DND-41 (cell line): ENCODE data around the gene STRADA.

Source experiments
- ATAC-seq: fragments of 200-7000 bp; cut with Tn5 transposase; 3 replicates; pipeline ENCODE4 v1.9.1; 2021; ENCODE audit warnings: low read depth; ENCODE audit not compliant: insufficient read depth
- DNase-seq: peaks from one replicate; pipeline ENCODE4 v3.0.0-alpha.2; 2020
- H2AFZ ChIP-seq: 2 replicates; pipeline ENCODE4 v1.6.0; 2012; ENCODE audit warnings: low read depth, low read length
- H3K27ac ChIP-seq: 2 replicates; pipeline ENCODE4 v1.5.1; 2012; ENCODE audit warnings: low read length, inconsistent platforms
- H3K27me3 ChIP-seq: fragments of 200-600 bp; sonication (generic); 2 replicates; pipeline ENCODE4 v1.6.0; 2012; ENCODE audit warnings: low read length, mild to moderate bottlenecking, inconsistent platforms; ENCODE audit not compliant: insufficient read depth, poor library complexity
- H3K36me3 ChIP-seq: 2 replicates; pipeline ENCODE4 v1.5.1; 2012; ENCODE audit warnings: low read length, inconsistent platforms; ENCODE audit not compliant: insufficient read depth
- H3K4me1 ChIP-seq: 2 replicates; pipeline ENCODE4 v1.5.1; 2012; ENCODE audit warnings: mild to moderate bottlenecking, low read length; ENCODE audit not compliant: insufficient read depth
- H3K4me2 ChIP-seq: 2 replicates; pipeline ENCODE4 v1.6.0; 2012; ENCODE audit warnings: mild to moderate bottlenecking, moderate library complexity, low read length, inconsistent platforms; ENCODE audit not compliant: insufficient read depth
- H3K4me3 ChIP-seq, 2 experiments: fragments of 200-600 bp in 1 of 2; shearing (Covaris generic) in 1 of 2; 2 replicates each; pipeline ENCODE4 v1.5.1; 2012 to 2016; ENCODE audit warnings: inconsistent platforms in 2 of 2, low read length in 2 of 2, mild to moderate bottlenecking in 2 of 2, low read depth in 1 of 2, moderate library complexity in 1 of 2
- H3K79me2 ChIP-seq: 2 replicates; pipeline ENCODE4 v1.6.0; 2012; ENCODE audit warnings: low read length, inconsistent platforms; ENCODE audit not compliant: insufficient read depth
- H3K9ac ChIP-seq: 2 replicates; pipeline ENCODE4 v1.6.0; 2012; ENCODE audit warnings: low read depth, mild to moderate bottlenecking, inconsistent platforms, low read length, moderate library complexity
- H3K9me3 ChIP-seq: 2 replicates; pipeline ENCODE4 v1.5.1; 2012; ENCODE audit warnings: low read length, moderate library complexity, mild to moderate bottlenecking, inconsistent platforms; ENCODE audit not compliant: insufficient read depth, severe bottlenecking
- H4K20me1 ChIP-seq: 2 replicates; pipeline ENCODE4 v1.6.0; 2012; ENCODE audit warnings: low read length; ENCODE audit not compliant: insufficient read depth
- CTCF ChIP-seq: IDR thresholded peaks from 2 replicates; pipeline ENCODE4 v1.5.1; 2012; ENCODE audit warnings: borderline replicate concordance, low read length, moderate library complexity, mild to moderate bottlenecking; ENCODE audit not compliant: poor library complexity, severe bottlenecking; ENCODE audit errors: extremely low read depth
- EZH2 ChIP-seq: IDR thresholded peaks from 3 replicates; pipeline ENCODE4 v1.6.1; 2012; ENCODE audit warnings: borderline replicate concordance, low read depth, mild to moderate bottlenecking, moderate library complexity, low read length, inconsistent platforms; ENCODE audit not compliant: severe bottlenecking

Gene STRADA

DNA sequence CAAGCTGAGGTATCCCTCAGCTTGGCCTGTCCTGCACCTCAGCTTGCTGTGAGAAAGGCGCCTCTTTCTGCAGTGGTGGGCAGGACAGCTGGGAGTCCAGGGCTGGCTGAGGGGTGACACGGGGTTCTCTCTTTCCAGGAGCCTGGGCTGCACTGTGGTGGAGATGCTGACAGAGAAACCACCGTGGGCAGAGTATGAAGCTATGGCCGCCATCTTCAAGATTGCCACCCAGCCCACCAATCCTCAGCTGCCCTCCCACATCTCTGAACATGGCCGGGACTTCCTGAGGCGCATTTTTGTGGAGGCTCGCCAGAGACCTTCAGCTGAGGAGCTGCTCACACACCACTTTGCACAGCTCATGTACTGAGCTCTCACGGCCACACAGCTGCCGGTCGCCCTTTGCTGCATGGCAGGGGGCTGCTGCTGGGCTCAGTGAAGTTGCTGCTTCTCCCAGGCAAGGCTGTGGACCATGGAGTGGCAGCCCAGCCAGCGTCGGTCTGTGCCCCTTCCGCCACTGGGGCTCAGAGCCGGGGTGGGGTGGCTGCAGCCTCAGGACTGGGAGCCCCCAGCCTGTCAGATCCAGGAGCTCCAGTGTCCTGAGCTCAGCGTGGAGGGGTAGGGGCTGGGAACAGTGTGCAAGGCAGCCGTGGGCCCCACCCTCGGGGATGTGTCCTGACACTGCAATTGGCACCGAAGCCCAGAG is 48.0 kb downstream of the STRADA start:
- Histone ChIP-seq H2AFZ (no peak overlapping the region), H3K27ac (no peak overlapping the region), H3K27me3 (no peaks in the 10 kb centered on the region), H4K20me1 (peaks cover 26% of the 10 kb centered on the region), H3K9me3 (no peaks in the 10 kb centered on the region), H3K4me1 (peaks cover 13% of the 10 kb centered on the region), H3K36me3 (peaks cover 95% of the 10 kb centered on the region), H3K79me2 (peaks cover 6% of the 10 kb centered on the region), H3K9ac (no peak overlapping the region), H3K4me3 (no peak overlapping the region), H3K4me2 (no peak overlapping the region)
- DNase-seq (no peak), ATAC-seq (no peak)
- TF ChIP-seq CTCF, result no peak
- no peak for TF ChIP-seq EZH2

DNA sequence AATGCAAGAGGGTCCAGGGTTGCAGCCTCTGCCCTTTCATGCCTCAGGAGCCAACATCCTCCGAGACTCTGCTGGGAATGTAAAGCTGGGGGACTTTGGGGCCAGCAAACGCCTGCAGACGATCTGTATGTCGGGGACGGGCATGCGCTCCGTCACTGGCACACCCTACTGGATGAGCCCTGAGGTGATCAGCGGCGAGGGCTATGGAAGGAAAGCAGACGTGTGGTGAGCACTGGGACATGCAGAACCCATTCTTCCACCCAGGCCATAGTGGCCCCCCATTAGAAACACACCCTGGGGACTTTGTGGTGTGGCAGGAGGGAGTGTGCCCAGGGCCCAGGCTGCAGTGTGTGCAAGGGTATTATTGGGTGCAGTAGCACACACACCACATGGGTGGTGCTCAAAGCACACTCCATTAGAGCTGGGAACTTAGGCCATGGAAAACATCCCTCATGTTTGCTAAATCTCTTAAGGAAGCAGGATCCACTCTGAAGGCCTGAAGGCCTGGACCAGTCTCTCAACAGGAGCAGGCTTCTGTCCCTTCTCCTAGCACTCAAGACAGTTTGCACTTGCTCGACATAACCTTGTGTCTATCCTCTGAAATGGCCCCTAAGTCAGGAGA is 49.3 kb downstream of the STRADA start:
- DNase-seq (no peak), ATAC-seq (no peak)
- Histone ChIP-seq H3K36me3 (peaks cover 89% of the 10 kb centered on the region), H3K4me2 (no peak overlapping the region), H2AFZ (no peak overlapping the region), H3K9me3 (no peaks in the 10 kb centered on the region), H3K27ac (no peak overlapping the region), H3K4me3 (no peak overlapping the region), H3K27me3 (no peaks in the 10 kb centered on the region), H3K4me1 (0 out of 2 replicates have a peak, but pooled peaks cover 1% of the 10 kb centered on the region), H4K20me1 (peaks cover 14% of the 10 kb centered on the region), H3K9ac (no peak overlapping the region), H3K79me2 (no peaks in the 10 kb centered on the region)
- peak; percentile 32 for TF ChIP-seq CTCF
- TF ChIP-seq EZH2, result no peak

DNA sequence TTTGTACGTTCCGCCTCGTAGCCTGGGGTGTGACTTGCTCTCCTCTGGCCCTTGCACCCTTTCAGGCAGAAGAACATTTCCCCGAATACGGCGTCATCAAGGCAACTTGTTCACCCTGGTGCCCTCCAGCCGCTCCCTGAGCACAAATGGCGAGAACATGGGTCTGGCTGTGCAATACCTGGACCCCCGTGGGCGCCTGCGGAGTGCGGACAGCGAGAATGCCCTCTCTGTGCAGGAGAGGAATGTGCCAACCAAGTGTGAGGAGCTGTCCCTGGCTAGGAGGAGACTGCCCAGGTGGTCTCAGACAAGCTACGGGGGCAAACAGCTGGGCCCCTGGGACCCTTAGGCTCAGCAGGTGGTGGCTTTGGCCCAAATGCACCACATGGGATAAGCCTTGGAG is 52.1 kb downstream of the STRADA start:
- peaks cover 88% of the 10 kb centered on the region for H3K36me3 ChIP-seq
- no peak for DNase-seq

More for the DNA sequence above, 52.1 kb downstream of the STRADA start:
- H4K20me1 ChIP-seq, result no peaks in the 10 kb centered on the region; the same call in none of the 2 replicates
- H3K4me2 ChIP-seq, result no peak overlapping the region
- H3K4me3 ChIP-seq, result no peak overlapping the region
- no peaks in the 10 kb centered on the region for H3K4me1 ChIP-seq
- TF ChIP-seq EZH2 (no peak), CTCF (no peak)
- no peaks in the 10 kb centered on the region for H3K79me2 ChIP-seq
- no peak for ATAC-seq
- no peak overlapping the region for H3K9ac ChIP-seq
- H3K9me3 ChIP-seq, result no peaks in the 10 kb centered on the region
- no peaks in the 10 kb centered on the region for H3K27me3 ChIP-seq
- no peak overlapping the region for H2AFZ ChIP-seq
- H3K27ac ChIP-seq, result no peak overlapping the region
